Neural progenitor cell (in vitro differentiated cells): Measurements from ENCODE around the gene SWAP70.

Source experiments
- EZH2 ChIP-seq: fragments of 200-600 bp; sonication (generic); IDR thresholded peaks from 2 replicates; pipeline ENCODE4 v1.6.1; 2017; ENCODE audit warnings: antibody characterized with exemption, mild to moderate bottlenecking, moderate library complexity
- EZH2phosphoT487 ChIP-seq: fragments of 200-600 bp; sonication (generic); IDR thresholded peaks from 2 replicates; pipeline ENCODE4 v1.6.1; 2017; ENCODE audit warnings: antibody characterized with exemption
- TF ChIP-seq, protein P1 (sequence below): fragments of 200-600 bp; sonication (generic); IDR thresholded peaks from 2 replicates; pipeline ENCODE4 v1.5.1; 2017; ENCODE audit warnings: antibody characterized with exemption, mild to moderate bottlenecking

DNA sequence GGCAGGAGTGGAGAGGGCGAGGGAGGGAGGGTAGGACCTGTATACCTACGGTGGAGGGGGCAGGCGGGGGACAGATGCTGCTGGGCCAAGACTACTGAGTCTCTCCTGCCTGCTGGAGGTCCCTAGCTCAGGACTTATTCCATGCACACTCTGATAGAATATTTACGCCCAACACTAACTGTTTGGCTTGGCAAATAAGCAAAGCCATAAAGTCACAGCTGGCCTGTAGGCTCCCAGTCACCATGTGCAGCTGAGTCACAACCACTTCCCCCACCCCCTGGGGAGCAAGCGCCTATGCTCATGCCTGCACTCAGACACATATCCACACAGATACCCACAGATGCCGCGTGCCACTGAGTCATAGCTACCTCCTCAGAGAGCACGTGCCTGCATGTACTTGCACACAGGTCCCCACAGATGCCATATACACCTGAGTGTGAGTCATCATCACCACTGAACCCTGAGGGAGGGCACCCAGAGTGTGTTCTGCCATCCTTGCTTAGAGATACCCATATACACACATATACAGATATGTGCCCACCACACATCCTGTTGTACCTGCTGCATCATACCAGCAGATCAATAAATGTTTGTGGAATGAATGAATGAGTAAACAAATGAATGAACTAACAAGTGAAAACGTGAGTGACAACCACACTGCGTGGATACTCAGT, 95.8 kb downstream of the SWAP70 start:
- TF ChIP-seq, protein P1, sequence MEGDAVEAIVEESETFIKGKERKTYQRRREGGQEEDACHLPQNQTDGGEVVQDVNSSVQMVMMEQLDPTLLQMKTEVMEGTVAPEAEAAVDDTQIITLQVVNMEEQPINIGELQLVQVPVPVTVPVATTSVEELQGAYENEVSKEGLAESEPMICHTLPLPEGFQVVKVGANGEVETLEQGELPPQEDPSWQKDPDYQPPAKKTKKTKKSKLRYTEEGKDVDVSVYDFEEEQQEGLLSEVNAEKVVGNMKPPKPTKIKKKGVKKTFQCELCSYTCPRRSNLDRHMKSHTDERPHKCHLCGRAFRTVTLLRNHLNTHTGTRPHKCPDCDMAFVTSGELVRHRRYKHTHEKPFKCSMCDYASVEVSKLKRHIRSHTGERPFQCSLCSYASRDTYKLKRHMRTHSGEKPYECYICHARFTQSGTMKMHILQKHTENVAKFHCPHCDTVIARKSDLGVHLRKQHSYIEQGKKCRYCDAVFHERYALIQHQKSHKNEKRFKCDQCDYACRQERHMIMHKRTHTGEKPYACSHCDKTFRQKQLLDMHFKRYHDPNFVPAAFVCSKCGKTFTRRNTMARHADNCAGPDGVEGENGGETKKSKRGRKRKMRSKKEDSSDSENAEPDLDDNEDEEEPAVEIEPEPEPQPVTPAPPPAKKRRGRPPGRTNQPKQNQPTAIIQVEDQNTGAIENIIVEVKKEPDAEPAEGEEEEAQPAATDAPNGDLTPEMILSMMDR: no peak
- TF ChIP-seq EZH2 (no peak), EZH2phosphoT487 (no peak)
